ENCODE measurements around the gene VAMP5.

- TF ChIP-seq GATA3 (IDR thresholded peaks at IDR 0.05; ENCODE audit: low read depth, low read length): no peak
- no peak for TF ChIP-seq GATA2 (IDR thresholded peaks at IDR 0.05; ENCODE audit: low read depth, low read length)
Measured at GRCh38 chr2:85611217-85611704, 27.0 kb downstream of the VAMP5 start.

Data from SH-SY5Y (cell line).